ENCODE results near the gene TRAIP.

Gene TRAIP

DNA sequence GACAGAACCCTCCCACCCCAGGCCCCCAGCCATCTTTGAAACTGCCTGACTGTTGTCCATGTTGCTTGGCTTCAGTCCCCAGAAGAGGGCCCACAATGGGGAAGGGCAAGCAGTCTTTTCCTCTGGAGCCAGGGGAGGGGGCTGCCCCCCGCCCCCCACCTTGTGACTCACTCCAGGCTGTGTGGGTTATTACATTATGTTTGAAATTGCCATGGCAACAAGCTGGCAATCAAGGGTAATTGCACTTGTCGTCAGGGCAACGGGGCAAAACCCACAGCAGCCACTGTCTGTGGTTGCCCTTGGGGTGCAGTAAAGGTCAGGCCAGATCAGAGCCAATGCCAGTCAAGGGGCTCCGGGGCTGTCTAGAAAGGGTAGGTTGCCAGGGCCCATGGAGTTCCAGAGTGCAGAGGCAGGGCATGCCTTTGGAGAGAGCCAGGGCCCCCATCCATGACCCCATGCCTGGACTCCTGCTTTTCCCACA, 16.5 kb upstream of the TRAIP start:
- H3K27ac ChIP-seq, result no peak overlapping the region
- TF ChIP-seq ZFX (IDR thresholded peaks at IDR 0.05), result no peak
- TF ChIP-seq, protein P1, sequence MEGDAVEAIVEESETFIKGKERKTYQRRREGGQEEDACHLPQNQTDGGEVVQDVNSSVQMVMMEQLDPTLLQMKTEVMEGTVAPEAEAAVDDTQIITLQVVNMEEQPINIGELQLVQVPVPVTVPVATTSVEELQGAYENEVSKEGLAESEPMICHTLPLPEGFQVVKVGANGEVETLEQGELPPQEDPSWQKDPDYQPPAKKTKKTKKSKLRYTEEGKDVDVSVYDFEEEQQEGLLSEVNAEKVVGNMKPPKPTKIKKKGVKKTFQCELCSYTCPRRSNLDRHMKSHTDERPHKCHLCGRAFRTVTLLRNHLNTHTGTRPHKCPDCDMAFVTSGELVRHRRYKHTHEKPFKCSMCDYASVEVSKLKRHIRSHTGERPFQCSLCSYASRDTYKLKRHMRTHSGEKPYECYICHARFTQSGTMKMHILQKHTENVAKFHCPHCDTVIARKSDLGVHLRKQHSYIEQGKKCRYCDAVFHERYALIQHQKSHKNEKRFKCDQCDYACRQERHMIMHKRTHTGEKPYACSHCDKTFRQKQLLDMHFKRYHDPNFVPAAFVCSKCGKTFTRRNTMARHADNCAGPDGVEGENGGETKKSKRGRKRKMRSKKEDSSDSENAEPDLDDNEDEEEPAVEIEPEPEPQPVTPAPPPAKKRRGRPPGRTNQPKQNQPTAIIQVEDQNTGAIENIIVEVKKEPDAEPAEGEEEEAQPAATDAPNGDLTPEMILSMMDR (conservative IDR thresholded peaks at IDR 0.05), result no peak

GRCh38 chr3:49871531-49872153, 15.3 kb upstream of the TRAIP start:
- H3K27ac ChIP-seq, result no peak overlapping the region

DNA sequence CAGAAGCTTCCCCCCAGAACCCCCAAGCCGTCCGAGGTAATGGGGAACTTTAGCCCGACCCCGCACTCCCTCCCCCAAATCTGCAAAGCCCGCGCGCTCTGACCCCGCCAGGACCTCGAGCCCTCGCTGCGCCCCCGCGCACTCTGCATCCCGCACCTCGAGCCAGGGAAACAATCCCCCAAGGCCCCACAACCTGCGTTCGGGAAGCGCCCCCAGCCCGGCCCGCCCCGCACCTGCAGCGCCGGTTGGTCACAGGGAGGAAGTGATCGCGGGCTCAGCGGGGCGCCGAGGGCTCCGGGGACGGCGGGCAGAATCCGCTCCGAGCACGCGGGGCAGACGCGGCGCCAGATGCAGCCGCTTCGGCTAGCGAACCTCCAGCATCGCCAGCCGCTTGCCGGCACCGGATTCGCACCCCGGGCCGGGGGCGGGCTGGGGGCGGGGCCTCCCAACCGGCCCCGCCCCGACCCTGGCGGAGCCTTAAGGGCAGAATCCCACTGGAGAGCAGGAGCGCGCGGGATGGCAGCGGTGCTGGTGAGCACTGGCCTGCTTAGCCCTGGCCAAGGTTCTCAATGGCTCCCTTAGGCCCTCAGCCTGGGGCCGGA, 13.3 kb upstream of the TRAIP start, which contains the start of gene CAMKV:
TSS of gene CAMKV (minus strand) at position 382 of the 602 bp plus-strand sequence. CDS start 7,518 bp downstream, outside the sequence.
- no peak for TF ChIP-seq ZFX (IDR thresholded peaks at IDR 0.05)
- TF ChIP-seq, protein P1 (conservative IDR thresholded peaks at IDR 0.05), result no peak
- no peak within 1 kb of the TSS for H3K27ac ChIP-seq

More at GRCh38 chr3:49871531-49872153, 15.3 kb upstream of the TRAIP start:
- TF ChIP-seq ZFX (IDR thresholded peaks at IDR 0.05), result no peak
- TF ChIP-seq, protein P1 (conservative IDR thresholded peaks at IDR 0.05), result no peak

DNA sequence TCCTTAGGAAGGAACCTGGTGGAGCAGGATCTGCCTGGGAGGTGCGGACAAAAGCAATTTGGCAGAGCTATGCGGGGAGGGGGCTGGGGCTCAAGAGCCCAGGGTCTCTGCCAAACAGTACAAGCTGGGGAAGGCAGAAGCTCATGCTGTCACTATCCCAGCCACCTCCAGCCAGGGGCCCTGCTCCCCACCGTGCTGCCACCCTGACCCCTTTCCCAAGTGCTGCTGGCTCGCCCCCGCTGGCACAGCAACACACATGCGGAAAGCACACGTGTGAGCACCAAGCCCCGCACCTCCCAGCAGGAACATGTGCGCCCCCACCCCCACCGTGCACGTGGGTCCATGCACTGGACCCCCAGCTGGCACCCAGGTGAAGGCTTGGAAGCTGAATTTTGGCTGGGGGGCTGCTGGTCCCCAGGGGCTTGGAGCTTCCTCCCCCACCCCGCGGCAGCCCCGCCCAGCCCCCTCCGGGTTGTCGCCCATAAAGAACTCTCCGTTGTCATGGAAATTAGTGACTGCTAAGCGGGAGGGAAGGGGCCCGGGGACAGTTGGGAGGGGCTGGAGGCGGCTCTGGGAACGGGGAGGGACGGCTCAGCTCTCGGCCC, 12.6 kb upstream of the TRAIP start:
- TF ChIP-seq, protein P1 (conservative IDR thresholded peaks at IDR 0.05), result no peak
- no peak for TF ChIP-seq ZFX (IDR thresholded peaks at IDR 0.05)
- H3K27ac ChIP-seq, result no peak overlapping the region

DNA sequence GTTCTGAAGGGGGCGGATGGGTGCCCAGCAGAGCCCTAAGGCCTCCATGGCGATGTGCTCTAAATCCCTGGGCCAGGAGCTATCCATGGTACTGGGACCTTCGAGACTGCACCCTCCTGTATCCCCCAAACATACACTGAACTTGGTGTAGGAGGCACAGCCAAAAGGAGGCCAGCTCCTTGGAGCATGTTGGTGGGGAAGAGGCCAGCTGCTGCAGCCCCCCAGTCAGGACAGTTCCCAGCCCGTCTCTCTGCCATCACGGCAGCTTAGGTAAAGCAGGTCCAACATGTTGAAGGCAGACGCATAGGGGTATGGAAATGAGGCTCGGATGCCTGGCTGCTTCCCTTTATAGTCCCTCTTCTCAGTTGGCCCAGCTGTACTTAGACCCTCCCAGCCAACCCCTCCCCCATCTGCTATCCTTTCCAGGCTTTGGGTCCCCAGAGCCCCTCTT, 11.5 kb upstream of the TRAIP start:
- no peak for TF ChIP-seq ZFX (IDR thresholded peaks at IDR 0.05)
- TF ChIP-seq, protein P1 (conservative IDR thresholded peaks at IDR 0.05), result no peak
- no peak overlapping the region for H3K27ac ChIP-seq

GRCh38 chr3:49867400-49867799, 11.0 kb upstream of the TRAIP start:
- H3K27ac ChIP-seq, result no peak overlapping the region
- TF ChIP-seq, protein P1 (conservative IDR thresholded peaks at IDR 0.05), result no peak

GRCh38 chr3:49865198-49865784, 8.9 kb upstream of the TRAIP start:
- TF ChIP-seq, protein P1 (conservative IDR thresholded peaks at IDR 0.05), result no peak
- no peak for TF ChIP-seq ZFX (IDR thresholded peaks at IDR 0.05)
- no peak overlapping the region for H3K27ac ChIP-seq
